Activated CD4-positive, alpha-beta memory T cell treated with anti-CD3 and anti-CD28 coated beads for 36 hours (primary cell): ENCODE data around the gene S100B. TPM values are rescaled to one million over a fixed set of nuclear protein-coding genes. Genes with fewer than 3 reads are reported as not detected.

Experiments used
- CTCF ChIA-PET: fragments of 350-600 bp; sonication (Branson Sonifier 250); formaldehyde crosslinking; loops from one replicate; lab custom pipeline; 2021; ENCODE audit warnings: antibody characterized with exemption, inconsistent platforms; lab: Charles Lee
- POLR2A ChIA-PET: fragments of 350-600 bp; sonication (Branson Sonifier 250); formaldehyde crosslinking; loops from one replicate; lab custom pipeline; 2021; ENCODE audit warnings: antibody characterized with exemption; lab: Charles Lee
- DNase-seq: peaks from one replicate; pipeline ENCODE4 v3.0.0-alpha.2; 2020
- H3K27ac Mint-ChIP-seq: one replicate; pipeline ENCODE4 v1.8.0; 2021; ENCODE audit warnings: mixed read lengths
- H3K27me3 Mint-ChIP-seq: one replicate; pipeline ENCODE4 v1.8.0; 2021; ENCODE audit warnings: mixed read lengths
- H3K36me3 Mint-ChIP-seq: one replicate; pipeline ENCODE4 v1.8.0; 2021; ENCODE audit warnings: mixed read lengths
- H3K4me1 Mint-ChIP-seq: one replicate; pipeline ENCODE4 v1.8.0; 2021; ENCODE audit warnings: low read depth, mixed read lengths
- H3K4me3 Mint-ChIP-seq: one replicate; pipeline ENCODE4 v1.8.0; 2021; ENCODE audit warnings: mild to moderate bottlenecking, mixed read lengths
- H3K9me3 Mint-ChIP-seq: one replicate; pipeline ENCODE4 v1.8.0; 2021; ENCODE audit warnings: mixed read lengths
- intact Hi-C: fragments of 100-400 bp; cut with micrococcal nuclease; formaldehyde crosslinking; loops from one replicate; pipeline ENCODE4 v1.15.1; 2023
- total RNA-seq, 2 experiments: library from RNA; stranded (reverse); gene quantifications; one replicate each; pipeline ENCODE4 v1.2.3, GENCODE V29; 2021

The S100B gene
- total RNA-seq, 2 experiments from 2014 or later = not detected

DNA sequence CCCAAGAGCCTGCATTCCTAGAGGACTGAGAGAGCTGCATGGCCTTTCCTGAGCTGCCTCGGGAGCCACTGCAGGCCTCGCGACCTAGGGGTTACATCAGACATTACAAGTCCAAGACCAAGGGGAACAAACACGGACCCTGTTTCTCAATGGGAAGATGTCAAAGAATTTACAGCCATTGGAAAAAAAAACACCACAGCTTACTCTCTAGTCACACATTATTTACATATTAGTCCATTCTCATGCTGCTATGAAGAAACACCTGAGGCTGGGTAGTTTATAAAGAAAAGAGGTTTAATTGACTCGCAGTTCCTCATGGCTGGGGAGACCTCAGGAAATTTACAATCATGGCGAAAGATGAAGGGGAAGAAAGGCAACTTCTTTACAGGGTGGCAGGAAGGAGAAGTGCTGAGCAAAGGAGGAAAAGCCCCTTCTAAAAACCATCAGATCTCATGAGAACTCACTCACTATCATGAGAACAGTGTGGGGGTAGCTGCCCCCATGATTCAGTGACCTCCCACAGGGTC is 22.2 kb upstream of the S100B start:
- ChIA-PET POLR2A (interaction anchor here (1.1 to 1.4 kb wide), 2 partner anchors 11 to 75 kb away, joined by 3 read pairs; no protein-coding TSS in a partner anchor), CTCF (interaction anchor here (1.5 kb wide), 1 partner anchor 12 kb away, joined by 6 read pairs; no protein-coding TSS in a partner anchor)
- peaks cover 13% of the 10 kb centered on the region for H3K9me3 Mint-ChIP-seq
- peak overlapping the region; percentile 15 for H3K27ac Mint-ChIP-seq
- H3K4me3 Mint-ChIP-seq = no peak overlapping the region
- DNase-seq = no peak
- H3K27me3 Mint-ChIP-seq = no peaks in the 10 kb centered on the region
- peaks cover 35% of the 10 kb centered on the region for H3K4me1 Mint-ChIP-seq
- H3K36me3 Mint-ChIP-seq = no peaks in the 10 kb centered on the region
- intact Hi-C loops = loop anchor here (1.0 kb wide), 1 partner anchor 7 kb away; no protein-coding TSS in a partner anchor

DNA sequence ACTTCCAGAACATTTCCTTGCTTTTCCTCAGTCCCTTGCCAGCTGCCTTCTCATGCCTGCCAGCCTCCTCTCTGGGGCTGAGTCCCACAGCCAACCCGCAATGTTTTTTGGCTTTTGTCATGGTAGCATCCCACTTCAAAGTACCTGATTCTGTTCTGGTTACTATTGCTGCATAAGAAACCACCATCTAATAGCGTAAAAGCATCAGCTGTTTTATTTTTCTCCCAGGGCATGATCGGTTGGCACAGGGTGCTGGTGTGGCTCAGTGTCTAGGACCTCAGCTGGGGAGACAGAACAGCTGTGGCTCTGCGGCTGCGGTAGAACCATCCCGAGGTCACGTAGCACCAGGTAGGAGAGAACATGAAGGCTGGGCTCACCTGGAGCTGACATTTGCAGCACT is 21.7 kb upstream of the S100B start:
- CTCF ChIA-PET = interaction anchor here (1.5 kb wide), 1 partner anchor 13 kb away, joined by 6 read pairs; no protein-coding TSS in a partner anchor
- no peaks in the 10 kb centered on the region for H3K27me3 Mint-ChIP-seq
- POLR2A ChIA-PET = interaction anchor here (1.1 kb wide), 1 partner anchor 11 kb away, joined by 3 read pairs; no protein-coding TSS in a partner anchor
- intact Hi-C loops = loop anchor here (1.0 kb wide), 1 partner anchor 8 kb away; no protein-coding TSS in a partner anchor
- H3K4me3 Mint-ChIP-seq = no peak overlapping the region
- DNase-seq = peak; percentile 32
- peaks cover 40% of the 10 kb centered on the region for H3K4me1 Mint-ChIP-seq
- peaks cover 13% of the 10 kb centered on the region for H3K9me3 Mint-ChIP-seq
- peak overlapping the region; percentile 63 for H3K27ac Mint-ChIP-seq
- H3K36me3 Mint-ChIP-seq = no peaks in the 10 kb centered on the region

DNA sequence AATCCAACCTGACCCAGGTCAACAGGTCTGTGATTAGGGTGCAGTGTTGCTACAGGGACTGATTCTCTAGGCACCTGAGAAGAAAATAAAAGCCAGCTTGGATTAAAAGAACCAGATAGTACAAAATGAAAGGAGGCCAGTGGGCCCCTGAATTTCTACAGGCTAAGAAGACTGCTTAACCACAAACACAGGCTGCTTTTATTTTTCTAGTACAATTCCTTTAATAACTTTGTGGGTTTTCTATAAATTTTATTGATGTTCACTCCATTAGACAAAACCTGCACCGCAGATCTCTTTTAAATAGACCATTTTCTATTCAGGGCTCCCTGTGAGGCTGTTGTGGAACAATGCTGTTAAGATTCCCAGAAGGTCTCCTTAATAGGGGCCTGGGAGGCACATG is 20.9 kb upstream of the S100B start:
- intact Hi-C loops = loop anchor here (1.0 kb wide), 1 partner anchor 9 kb away; no protein-coding TSS in a partner anchor
- Mint-ChIP-seq H3K4me3 (no peak overlapping the region), H3K27me3 (no peaks in the 10 kb centered on the region), H3K9me3 (peaks cover 13% of the 10 kb centered on the region), H3K4me1 (peaks cover 44% of the 10 kb centered on the region), H3K36me3 (no peaks in the 10 kb centered on the region), H3K27ac (peak overlapping the region; percentile 38)
- CTCF ChIA-PET = interaction anchor here (1.5 kb wide), 1 partner anchor 14 kb away, joined by 6 read pairs; no protein-coding TSS in a partner anchor
- POLR2A ChIA-PET = interaction anchor here (1.1 kb wide), 1 partner anchor 12 kb away, joined by 3 read pairs; no protein-coding TSS in a partner anchor
- DNase-seq = no peak

DNA sequence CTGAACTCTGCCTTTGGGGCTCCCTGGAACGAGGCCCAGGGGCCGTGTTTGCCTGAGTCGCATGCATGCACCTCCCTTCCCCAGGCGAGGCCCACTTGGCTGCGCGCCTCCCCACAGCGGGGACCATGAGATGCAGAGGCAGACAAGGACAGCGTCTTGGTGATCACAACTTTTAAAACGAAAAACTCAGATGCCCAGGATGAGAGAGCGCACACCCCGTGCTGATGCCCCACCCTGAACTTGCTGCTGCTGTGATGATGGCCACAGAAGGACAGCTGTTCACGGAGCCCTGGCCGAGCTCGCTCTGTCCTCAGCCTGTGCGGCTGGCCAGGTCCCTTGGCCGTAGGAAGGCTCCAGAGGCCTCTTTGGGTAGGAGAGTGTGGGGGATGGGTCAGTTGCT is 19.2 kb upstream of the S100B start:
- Mint-ChIP-seq H3K36me3 (no peaks in the 10 kb centered on the region), H3K27ac (no peak overlapping the region), H3K9me3 (peaks cover 13% of the 10 kb centered on the region), H3K27me3 (no peaks in the 10 kb centered on the region), H3K4me3 (no peak overlapping the region), H3K4me1 (peaks cover 48% of the 10 kb centered on the region)
- POLR2A ChIA-PET = no interaction called here
- DNase-seq = no peak
- intact Hi-C loops = no loop called here
- CTCF ChIA-PET = no interaction called here

DNA sequence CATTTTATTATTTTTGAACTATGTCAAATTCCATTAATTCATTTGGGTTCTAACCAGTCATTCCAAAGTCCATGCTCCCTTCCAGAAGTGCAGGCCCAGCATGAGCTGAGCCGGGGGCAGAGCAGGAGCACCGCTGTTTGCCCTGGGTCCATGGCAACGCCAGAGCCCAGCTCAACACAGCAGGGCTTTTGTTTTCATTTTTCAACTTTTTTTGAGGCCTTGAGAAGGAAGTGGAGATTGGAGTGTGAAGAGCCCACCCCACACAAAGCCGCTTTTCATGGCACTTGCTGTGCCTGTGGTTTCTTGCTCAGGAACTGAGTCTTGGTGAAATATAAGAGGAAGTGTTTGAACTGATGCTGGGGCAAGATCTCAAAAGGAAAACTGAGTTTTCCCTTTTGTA is 17.3 kb upstream of the S100B start:
- Mint-ChIP-seq H3K27me3 (no peaks in the 10 kb centered on the region), H3K4me1 (peaks cover 40% of the 10 kb centered on the region), H3K9me3 (peaks cover 13% of the 10 kb centered on the region), H3K4me3 (peak overlapping the region; percentile 38), H3K27ac (peak overlapping the region; percentile 84), H3K36me3 (no peaks in the 10 kb centered on the region)
- CTCF ChIA-PET = interaction anchor here (0.9 to 1.7 kb wide), 2 partner anchors 11 to 13 kb away, joined by 3 to 4 read pairs; no protein-coding TSS in a partner anchor
- POLR2A ChIA-PET = interaction anchor here (0.8 kb wide), 1 partner anchor 10 kb away, joined by 3 read pairs; no protein-coding TSS in a partner anchor
- intact Hi-C loops = no loop called here
- DNase-seq = peak; percentile 47

DNA sequence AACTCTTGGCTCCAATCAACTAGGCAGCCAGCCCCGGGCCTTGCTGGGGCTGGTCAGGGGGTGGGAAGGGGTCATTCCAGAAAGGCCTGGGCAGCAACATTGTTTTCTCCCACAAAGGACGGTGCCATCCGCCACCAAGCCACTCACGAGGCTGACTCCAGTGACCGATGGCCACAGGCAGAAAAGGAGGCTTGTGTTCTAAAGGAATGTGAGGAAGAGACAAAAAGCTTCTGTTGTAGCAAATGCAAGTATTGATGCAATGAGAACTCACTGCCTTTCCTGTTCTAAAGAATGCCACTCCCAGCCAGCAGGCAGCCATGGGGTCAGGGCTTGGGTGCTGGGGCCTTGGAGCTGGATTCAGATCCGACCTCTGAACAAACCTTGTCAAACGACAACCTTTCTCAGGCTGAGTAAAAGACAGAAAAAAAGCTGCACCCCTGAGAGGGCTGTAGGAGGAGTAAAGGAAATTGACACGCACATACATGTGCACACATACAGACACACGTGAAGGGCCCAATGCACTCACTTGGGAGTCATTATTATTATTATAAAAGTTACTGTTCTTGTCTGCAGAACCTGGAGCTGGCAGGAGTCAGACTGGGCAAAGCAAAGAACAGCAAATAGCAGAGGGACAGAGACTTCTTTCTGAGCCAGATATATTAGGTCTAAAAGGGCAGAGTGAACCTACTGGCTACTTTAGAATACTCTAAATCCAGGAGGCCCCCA is 16.7 kb upstream of the S100B start:
- ChIA-PET CTCF (interaction anchor here (0.9 to 1.7 kb wide), 2 partner anchors 11 to 13 kb away, joined by 3 to 4 read pairs; no protein-coding TSS in a partner anchor), POLR2A (no interaction called here)
- Mint-ChIP-seq H3K27me3 (no peaks in the 10 kb centered on the region), H3K4me1 (peaks cover 34% of the 10 kb centered on the region), H3K36me3 (no peaks in the 10 kb centered on the region), H3K4me3 (no peak overlapping the region), H3K9me3 (peaks cover 13% of the 10 kb centered on the region), H3K27ac (peak overlapping the region; percentile 84)
- intact Hi-C loops = loop anchor here (2.0 kb wide), 1 partner anchor 13 kb away; the partner anchor contains the start of gene PRMT2
- DNase-seq = peak; percentile 28

DNA sequence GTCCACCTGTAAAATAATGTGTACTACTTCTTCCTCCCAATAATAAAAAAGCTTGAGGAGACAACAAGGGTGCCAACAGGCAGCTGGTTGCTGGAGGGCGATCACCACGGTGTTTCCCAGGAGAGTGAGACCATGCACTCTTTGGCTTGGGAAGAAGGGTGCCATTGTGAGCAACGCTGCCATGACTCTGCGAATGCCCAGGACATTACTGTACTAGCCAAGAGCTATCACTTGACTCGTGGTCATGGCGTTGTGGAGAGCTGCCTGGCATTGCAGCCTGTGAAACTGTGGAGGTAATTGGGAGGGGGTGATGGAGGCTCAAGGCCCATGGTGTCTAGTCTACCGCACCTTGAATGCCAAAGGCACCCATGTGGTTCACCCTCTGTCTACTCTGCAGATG is 16.0 kb upstream of the S100B start:
- CTCF ChIA-PET = interaction anchor here (0.8 to 1.7 kb wide), 2 partner anchors 12 to 61 kb away, joined by 4 read pairs; no protein-coding TSS in a partner anchor
- Mint-ChIP-seq H3K27me3 (peaks cover 2% of the 10 kb centered on the region), H3K36me3 (no peaks in the 10 kb centered on the region), H3K4me3 (no peak overlapping the region), H3K4me1 (peaks cover 29% of the 10 kb centered on the region), H3K9me3 (peaks cover 8% of the 10 kb centered on the region), H3K27ac (no peak overlapping the region)
- no peak for DNase-seq
- POLR2A ChIA-PET = interaction anchor here (0.8 kb wide), 1 partner anchor 19 kb away, joined by 3 read pairs; no protein-coding TSS in a partner anchor
- intact Hi-C loops = loop anchor here (2.0 kb wide), 1 partner anchor 14 kb away; the partner anchor contains the start of gene PRMT2

DNA sequence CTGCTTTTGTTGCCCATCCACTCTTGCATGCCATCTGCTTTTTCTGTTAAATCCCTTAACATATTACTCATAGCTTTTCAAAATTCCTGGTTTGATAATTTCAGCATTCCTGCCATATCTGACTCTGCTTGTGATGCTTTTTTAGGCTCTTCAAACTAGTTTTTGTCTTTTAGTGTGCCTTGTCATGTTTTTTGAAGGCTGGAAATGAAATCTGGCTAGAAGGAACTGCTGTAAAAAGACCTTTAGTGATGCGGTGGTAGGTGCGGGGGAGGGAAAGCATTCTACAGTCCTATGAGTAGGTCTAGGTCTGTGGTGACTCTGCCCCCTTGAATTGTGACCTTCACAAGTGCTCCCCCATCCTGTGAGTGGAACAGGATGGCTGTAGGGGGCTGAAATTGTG is 15.0 kb upstream of the S100B start:
- peaks cover 24% of the 10 kb centered on the region for H3K4me1 Mint-ChIP-seq
- peaks cover 2% of the 10 kb centered on the region for H3K27me3 Mint-ChIP-seq
- DNase-seq = no peak
- H3K9me3 Mint-ChIP-seq = no peaks in the 10 kb centered on the region
- intact Hi-C loops = loop anchor here (2.0 kb wide), 1 partner anchor 15 kb away; the partner anchor contains the start of gene PRMT2
- H3K4me3 Mint-ChIP-seq = no peak overlapping the region
- H3K36me3 Mint-ChIP-seq = no peaks in the 10 kb centered on the region
- H3K27ac Mint-ChIP-seq = no peak overlapping the region
- CTCF ChIA-PET = no interaction called here
- POLR2A ChIA-PET = no interaction called here

DNA sequence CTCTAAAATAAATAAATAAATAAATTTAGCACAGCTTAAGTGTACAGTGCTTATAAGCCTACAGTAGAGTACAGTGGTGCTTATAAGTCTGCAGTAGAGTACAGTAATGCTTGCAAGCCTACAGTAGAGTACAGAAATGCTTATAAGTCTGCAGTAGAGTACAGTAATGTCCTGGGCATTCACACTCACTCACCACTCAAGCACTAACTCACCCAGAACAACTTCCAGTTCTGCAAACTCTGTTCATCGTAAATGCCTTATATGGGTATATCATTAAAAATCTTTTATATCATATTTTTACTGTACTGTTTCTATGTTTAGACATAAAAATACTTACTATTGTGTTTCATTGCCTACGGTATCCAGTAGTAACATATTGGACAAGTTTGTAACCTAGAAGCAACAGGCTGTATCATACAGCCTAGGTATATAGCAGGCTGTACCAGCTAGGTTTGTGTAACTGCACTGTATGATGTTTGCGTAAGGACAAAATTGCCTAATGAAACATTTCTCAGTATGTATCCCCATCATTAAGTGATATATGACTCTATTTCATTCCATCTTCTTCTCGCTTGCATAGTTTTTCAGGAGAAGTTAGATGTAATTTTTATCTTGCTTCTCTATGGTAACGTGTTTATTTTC is 14.0 kb upstream of the S100B start:
- no peak overlapping the region for H3K4me3 Mint-ChIP-seq
- ChIA-PET CTCF (interaction anchor here (0.6 kb wide), 1 partner anchor 14 kb away, joined by 4 read pairs; no protein-coding TSS in a partner anchor), POLR2A (no interaction called here)
- H3K27ac Mint-ChIP-seq = no peak overlapping the region
- H3K36me3 Mint-ChIP-seq = no peaks in the 10 kb centered on the region
- H3K27me3 Mint-ChIP-seq = peaks cover 2% of the 10 kb centered on the region
- peaks cover 24% of the 10 kb centered on the region for H3K4me1 Mint-ChIP-seq
- H3K9me3 Mint-ChIP-seq = no peaks in the 10 kb centered on the region
- no peak for DNase-seq
- intact Hi-C loops = no loop called here

DNA sequence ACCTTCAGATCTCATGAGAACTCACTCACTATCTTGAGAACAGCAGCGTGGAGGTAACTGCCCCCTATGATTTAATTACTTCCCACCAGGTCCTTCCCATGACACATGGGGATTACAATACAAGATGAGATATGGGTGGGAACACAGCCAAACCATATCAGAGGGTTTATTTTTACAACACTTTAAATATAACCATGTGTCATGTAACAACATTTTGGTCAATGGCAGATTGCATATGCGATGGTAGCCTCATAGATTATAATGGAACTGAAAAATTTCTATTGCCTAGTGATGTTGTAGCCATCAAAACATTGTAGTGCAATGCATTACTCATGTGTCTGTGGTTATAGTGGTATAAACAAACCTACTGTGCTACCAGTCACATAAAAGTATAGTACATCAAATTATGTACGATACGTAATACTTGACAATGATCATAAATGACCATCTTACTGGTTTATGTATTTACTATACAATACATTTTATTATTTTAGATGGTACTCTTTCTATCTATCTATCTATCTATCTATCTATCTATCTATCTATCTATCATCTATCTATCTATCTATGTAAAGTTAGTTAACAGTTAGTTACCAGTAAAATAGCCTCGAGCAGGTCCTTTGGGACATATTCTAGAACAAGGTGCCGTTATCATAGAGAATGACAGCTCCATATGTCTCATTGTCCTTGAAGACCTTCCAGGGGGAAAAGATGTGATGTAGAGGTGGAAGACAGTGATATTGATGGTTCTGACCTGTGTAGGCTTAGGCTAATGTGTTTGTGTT is 12.6 kb upstream of the S100B start:
- Mint-ChIP-seq H3K4me1 (peaks cover 17% of the 10 kb centered on the region), H3K36me3 (no peaks in the 10 kb centered on the region), H3K4me3 (no peak overlapping the region), H3K27me3 (peaks cover 2% of the 10 kb centered on the region), H3K9me3 (no peaks in the 10 kb centered on the region), H3K27ac (no peak overlapping the region)
- ChIA-PET POLR2A (no interaction called here), CTCF (no interaction called here)
- DNase-seq = no peak
- intact Hi-C loops = no loop called here

DNA sequence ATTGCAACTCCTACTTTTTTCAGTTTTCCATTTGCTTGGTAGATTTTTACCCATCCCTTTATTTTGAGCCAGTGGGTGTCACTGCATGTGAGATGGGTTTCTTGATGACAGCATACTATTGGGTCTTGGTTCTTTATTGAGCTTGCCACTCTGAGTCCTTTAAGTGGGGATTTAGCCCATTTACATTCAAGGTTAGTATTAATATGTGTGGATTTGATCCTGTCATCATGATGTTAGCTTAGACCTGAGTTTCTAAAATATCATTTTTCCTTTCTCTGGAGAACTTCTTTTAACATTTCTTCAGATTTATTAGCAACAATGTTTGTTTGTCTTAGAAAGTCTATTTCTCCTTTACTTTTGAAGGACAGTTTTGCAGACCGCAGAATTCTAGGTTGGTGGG is 11.8 kb upstream of the S100B start:
- Mint-ChIP-seq H3K4me1 (peaks cover 9% of the 10 kb centered on the region), H3K27me3 (peaks cover 2% of the 10 kb centered on the region), H3K36me3 (no peaks in the 10 kb centered on the region), H3K9me3 (no peaks in the 10 kb centered on the region), H3K4me3 (no peak overlapping the region), H3K27ac (no peak overlapping the region)
- no peak for DNase-seq
- intact Hi-C loops = no loop called here
- CTCF ChIA-PET = no interaction called here
- POLR2A ChIA-PET = no interaction called here
